Prostate gland (tissue), 2 donors: ENCODE data around the gene SPINK9. TPM values are rescaled to one million over a fixed set of nuclear protein-coding genes. Genes with fewer than 3 reads are reported as not detected.
A peak's percentile ranks its signal among the peaks of the same experiment; 100 is the strongest.

Experiments
- DNase-seq: peaks from one replicate; pipeline ENCODE4 v3.0.0-alpha.2; 2019; ENCODE audit warnings: low spot score
- H3K27ac ChIP-seq, 2 donors: fragments of 200-600 bp; sonication (generic); 2 replicates each; pipeline ENCODE4 v1.5.1; 2017 to 2019
- H3K27me3 ChIP-seq: fragments of 200-600 bp; sonication (generic); replicated peaks from 2 replicates; pipeline ENCODE4 v1.5.1; 2019; ENCODE audit not compliant: insufficient read depth
- H3K36me3 ChIP-seq, 2 donors: fragments of 200-600 bp; sonication (generic); 1 replicate in 1 of 2; 2 replicates in 1 of 2; pipeline versions ENCODE4 v1.5.1 to v1.8.1; 2017 to 2019
- H3K4me1 ChIP-seq: fragments of 200-600 bp; sonication (generic); replicated peaks from 2 replicates; pipeline ENCODE4 v1.5.1; 2019
- H3K4me3 ChIP-seq, 2 donors: fragments of 200-600 bp; sonication (generic); 2 replicates each; pipeline ENCODE4 v1.5.1; 2017 to 2019
- H3K9me3 ChIP-seq: fragments of 200-600 bp; sonication (generic); 2 replicates; pipeline ENCODE4 v1.5.1; 2017
- POLR2A ChIP-seq: fragments of 450-650 bp; IDR thresholded peaks from one replicate; pipeline ENCODE4 v1.6.1; 2016; ENCODE audit warnings: antibody characterized with exemption, mild to moderate bottlenecking
- POLR2AphosphoS5 ChIP-seq: sonication (generic); formaldehyde crosslinking; IDR thresholded peaks from one replicate; pipeline ENCODE4 v1.6.1; 2017; ENCODE audit warnings: antibody characterized with exemption
- WGBS: methylation state at CpG from one replicate; pipeline ENCODE4 v1.1.5; 2018; 5-methylcytosine and 5-hydroxymethylcytosine counted together
- intact Hi-C: fragments of 100-400 bp; cut with DNase I; formaldehyde crosslinking; loops from one replicate; pipeline ENCODE4 v1.14.2; 2022
- total RNA-seq, 2 donors: library from RNA; depleted of rRNA; stranded (reverse); fragments of >200 nt; gene quantifications; one replicate each; pipeline ENCODE4 v1.1.0, GENCODE V29; 2016
- TF ChIP-seq, protein P1 (sequence below), 4 experiments: fragments of 200-600 bp in 2 of 4; fragments of 450-650 bp in 2 of 4; sonication (generic) in 2 of 4; IDR thresholded peaks; 1 replicate in 3 of 4; 2 replicates in 1 of 4; pipeline ENCODE4 v1.5.1; 2016 to 2019; ENCODE audit warnings: antibody characterized with exemption in 4 of 4, mild to moderate bottlenecking in 2 of 4, moderate library complexity in 2 of 4

SPINK9 gene, protein sequence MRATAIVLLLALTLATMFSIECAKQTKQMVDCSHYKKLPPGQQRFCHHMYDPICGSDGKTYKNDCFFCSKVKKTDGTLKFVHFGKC
- total RNA-seq: not detected

DNA sequence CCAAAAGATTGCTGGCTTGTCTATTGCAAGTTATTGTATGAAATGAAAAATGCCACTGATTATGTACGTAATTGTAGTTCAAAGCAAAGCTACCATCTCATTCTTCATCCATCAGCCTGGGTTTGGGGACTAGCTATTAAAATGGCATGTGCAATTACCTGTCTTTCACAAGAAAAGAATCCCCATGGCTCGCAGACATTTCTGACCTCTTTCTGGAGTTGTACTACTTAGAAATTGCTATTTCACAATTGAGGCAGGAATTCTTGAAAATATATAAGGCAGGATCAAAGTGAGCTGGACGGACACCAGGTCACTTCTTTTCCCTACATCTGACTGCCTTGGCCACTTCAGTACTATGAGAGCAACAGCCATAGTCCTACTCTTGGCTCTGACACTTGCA lies at the start of gene SPINK9:
Gene SPINK9, plus strand, starts transcription at position 301 of the 400 bp plus-strand sequence. Its CDS starts 55 bp downstream, at position 356.
- Histone ChIP-seq H3K4me1 (no peaks in the 10 kb centered on the region), H3K27me3 (no peaks in the 10 kb centered on the region)
- DNase-seq: no peak

GRCh38 chr5:148290271-148291195 lies 44.8 kb upstream of the SPINK9 start:
- no peak for DNase-seq
- 72% methylated on average over 6 of the region's 6 CpGs for WGBS
- H3K4me3 ChIP-seq: no peak overlapping the region
- H3K4me1 ChIP-seq: no peaks in the 10 kb centered on the region
- no peak for TF ChIP-seq POLR2AphosphoS5
- TF ChIP-seq, protein P1, sequence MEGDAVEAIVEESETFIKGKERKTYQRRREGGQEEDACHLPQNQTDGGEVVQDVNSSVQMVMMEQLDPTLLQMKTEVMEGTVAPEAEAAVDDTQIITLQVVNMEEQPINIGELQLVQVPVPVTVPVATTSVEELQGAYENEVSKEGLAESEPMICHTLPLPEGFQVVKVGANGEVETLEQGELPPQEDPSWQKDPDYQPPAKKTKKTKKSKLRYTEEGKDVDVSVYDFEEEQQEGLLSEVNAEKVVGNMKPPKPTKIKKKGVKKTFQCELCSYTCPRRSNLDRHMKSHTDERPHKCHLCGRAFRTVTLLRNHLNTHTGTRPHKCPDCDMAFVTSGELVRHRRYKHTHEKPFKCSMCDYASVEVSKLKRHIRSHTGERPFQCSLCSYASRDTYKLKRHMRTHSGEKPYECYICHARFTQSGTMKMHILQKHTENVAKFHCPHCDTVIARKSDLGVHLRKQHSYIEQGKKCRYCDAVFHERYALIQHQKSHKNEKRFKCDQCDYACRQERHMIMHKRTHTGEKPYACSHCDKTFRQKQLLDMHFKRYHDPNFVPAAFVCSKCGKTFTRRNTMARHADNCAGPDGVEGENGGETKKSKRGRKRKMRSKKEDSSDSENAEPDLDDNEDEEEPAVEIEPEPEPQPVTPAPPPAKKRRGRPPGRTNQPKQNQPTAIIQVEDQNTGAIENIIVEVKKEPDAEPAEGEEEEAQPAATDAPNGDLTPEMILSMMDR (IDR thresholded peaks at IDR 0.05): peak in 3 of 4 experiments; percentile 6 to 52 (median 45)
- TF ChIP-seq POLR2A: no peak
- intact Hi-C loops: no loop called here
- no peaks in the 10 kb centered on the region for H3K27me3 ChIP-seq
- H3K27ac ChIP-seq: no peak overlapping the region
- no peaks in the 10 kb centered on the region for H3K9me3 ChIP-seq
- no peaks in the 10 kb centered on the region for H3K36me3 ChIP-seq

More for the DNA sequence above, at the start of gene SPINK9:
- Histone ChIP-seq H3K9me3 (no peaks in the 10 kb centered on the region), H3K4me3 (no peak within 1 kb of the TSS), H3K27ac (no peak within 1 kb of the TSS), H3K36me3 (no peaks in the 10 kb centered on the region)
- 93% methylated on average over 3 of the region's 3 CpGs for whole genome bisulfite sequencing
- intact Hi-C loops: no loop called here
- TF ChIP-seq, protein P1 (IDR thresholded peaks at IDR 0.05): no peak
- TF ChIP-seq POLR2A (no peak), POLR2AphosphoS5 (no peak)

- Histone ChIP-seq H3K9me3 (no peaks in the 10 kb centered on the region), H3K4me3 (no peak overlapping the region), H3K36me3 (no peaks in the 10 kb centered on the region), H3K27ac (no peak overlapping the region), H3K27me3 (no peaks in the 10 kb centered on the region), H3K4me1 (no peaks in the 10 kb centered on the region)
- intact Hi-C loops: no loop called here
- TF ChIP-seq, protein P1 (IDR thresholded peaks at IDR 0.05): no peak
- TF ChIP-seq POLR2AphosphoS5: no peak
- no peak for TF ChIP-seq POLR2A
- DNase-seq: no peak
- WGBS: 83% methylated on average over 4 of the region's 4 CpGs
Observed at GRCh38 chr5:148297731-148298130, 37.6 kb upstream of the SPINK9 start.

GRCh38 chr5:148306446-148306845 lies 28.9 kb upstream of the SPINK9 start:
- Histone ChIP-seq H3K27me3 (no peaks in the 10 kb centered on the region), H3K4me1 (no peaks in the 10 kb centered on the region), H3K4me3 (no peak overlapping the region), H3K9me3 (no peaks in the 10 kb centered on the region), H3K27ac (no peak overlapping the region), H3K36me3 (no peaks in the 10 kb centered on the region)
- WGBS: 83% methylated on average over 1 of the region's 1 CpG
- intact Hi-C loops: no loop called here
- no peak for TF ChIP-seq POLR2AphosphoS5
- no peak for TF ChIP-seq POLR2A
- TF ChIP-seq, protein P1 (IDR thresholded peaks at IDR 0.05): no peak
- no peak for DNase-seq
